Measurements from ENCODE around the gene IRF8.

IRF8 gene

DNA sequence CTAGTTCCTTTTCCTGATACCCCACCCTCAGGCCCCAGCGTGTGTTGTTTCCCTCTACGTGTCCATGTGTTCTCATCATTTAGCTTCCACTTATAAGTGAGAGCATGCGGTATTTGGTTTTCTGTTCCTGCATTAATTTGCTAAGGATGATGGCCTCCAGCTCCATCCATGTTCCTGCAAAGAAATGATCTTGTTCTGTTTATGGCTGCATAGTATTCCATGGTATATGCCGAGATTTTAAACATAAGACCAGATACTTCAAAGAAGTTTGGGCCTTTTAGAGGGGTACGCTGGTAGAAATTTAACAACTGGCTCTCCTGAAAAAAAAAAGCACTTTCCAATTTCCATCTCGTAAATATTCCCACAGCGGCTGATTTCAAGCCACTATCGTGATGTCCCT, 59.8 kb downstream of the IRF8 start:
- no peak for DNase-seq (ENCODE audit: low read depth)

GRCh38 chr16:85959686-85960085, 60.7 kb downstream of the IRF8 start:
- DNase-seq (ENCODE audit: low read depth): no peak

DNA sequence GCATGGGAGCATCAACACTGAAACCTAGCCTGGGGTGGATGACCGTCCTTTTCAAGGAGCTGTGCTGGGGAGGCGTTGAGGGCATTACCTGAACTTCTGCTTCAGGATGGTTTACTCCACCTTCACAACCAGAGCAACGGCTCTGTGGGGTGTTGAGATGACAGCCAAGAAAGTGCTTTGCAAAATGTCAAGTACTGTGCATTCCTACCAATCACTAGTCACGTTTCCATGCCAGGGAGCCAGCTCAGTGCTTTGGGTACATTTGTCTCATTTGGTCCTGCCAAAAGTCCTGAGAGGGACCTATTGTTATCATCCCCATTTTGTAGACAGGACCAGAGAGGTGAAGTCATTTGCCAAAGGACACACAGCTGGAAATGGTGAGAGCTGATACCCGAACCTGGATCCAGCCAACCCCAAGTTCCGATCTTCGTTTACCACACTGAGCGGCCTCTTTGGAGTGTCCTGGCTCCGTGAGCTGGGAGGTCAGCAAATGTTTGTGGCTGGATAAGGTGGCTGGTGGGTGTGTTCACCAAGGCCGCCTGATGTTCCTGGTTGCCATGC, 61.6 kb downstream of the IRF8 start:
- no peak for DNase-seq (ENCODE audit: low read depth)

- DNase-seq (ENCODE audit: low read depth): no peak
Observed at GRCh38 chr16:85961988-85962915, 63.3 kb downstream of the IRF8 start.

GRCh38 chr16:85963753-85964285, 64.9 kb downstream of the IRF8 start:
- DNase-seq (ENCODE audit: low read depth): no peak

DNA sequence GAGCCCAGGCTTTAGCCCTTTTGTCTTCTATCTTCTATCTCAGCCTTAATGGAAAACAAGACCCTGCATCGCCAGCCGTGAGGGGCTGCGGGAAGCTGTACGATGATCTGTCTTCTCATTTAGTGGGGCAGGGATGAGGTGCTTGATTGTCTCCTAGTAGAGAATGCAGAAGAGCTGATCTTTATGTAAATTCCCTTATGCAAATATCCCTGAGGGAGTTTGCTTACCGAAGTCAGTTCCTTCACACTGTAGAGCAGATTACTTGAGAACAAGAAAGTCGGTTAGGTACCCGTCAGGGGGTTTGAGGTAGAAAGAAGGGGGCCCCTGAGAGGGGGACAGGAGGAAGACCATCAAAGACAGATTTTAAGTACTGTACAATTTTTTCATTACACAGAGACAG, 66.2 kb downstream of the IRF8 start:
- DNase-seq (ENCODE audit: low read depth): no peak

DNA sequence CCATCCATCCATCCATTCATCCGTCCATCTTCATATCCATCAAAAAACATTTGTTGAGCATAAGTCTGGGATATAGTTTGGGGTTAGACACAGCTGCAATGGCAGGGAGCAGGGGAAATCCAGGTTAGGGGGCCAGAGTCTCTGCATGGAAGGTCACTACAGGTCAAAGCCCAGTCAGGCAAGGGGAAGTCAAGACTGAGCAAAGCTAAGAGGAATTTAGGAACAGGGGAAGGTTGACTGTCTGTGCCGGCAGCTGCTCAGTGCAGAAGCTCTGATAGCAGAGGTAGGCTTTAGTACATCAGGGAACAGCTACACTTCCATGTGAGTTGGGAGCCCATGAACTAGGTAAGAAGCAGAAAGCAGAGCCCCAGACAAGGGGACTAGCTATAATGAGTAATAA, 68.1 kb downstream of the IRF8 start:
- no peak for DNase-seq (ENCODE audit: low read depth)

- DNase-seq (ENCODE audit: low read depth): no peak
Observed at GRCh38 chr16:85968041-85968920, 69.3 kb downstream of the IRF8 start.

GRCh38 chr16:85969159-85969558, 70.2 kb downstream of the IRF8 start:
- DNase-seq (ENCODE audit: low read depth): no peak

GRCh38 chr16:85969591-85969990, 70.6 kb downstream of the IRF8 start:
- DNase-seq (ENCODE audit: low read depth): no peak

- DNase-seq (ENCODE audit: low read depth): no peak
Observed at GRCh38 chr16:85970016-85970733, 71.2 kb downstream of the IRF8 start.

DNA sequence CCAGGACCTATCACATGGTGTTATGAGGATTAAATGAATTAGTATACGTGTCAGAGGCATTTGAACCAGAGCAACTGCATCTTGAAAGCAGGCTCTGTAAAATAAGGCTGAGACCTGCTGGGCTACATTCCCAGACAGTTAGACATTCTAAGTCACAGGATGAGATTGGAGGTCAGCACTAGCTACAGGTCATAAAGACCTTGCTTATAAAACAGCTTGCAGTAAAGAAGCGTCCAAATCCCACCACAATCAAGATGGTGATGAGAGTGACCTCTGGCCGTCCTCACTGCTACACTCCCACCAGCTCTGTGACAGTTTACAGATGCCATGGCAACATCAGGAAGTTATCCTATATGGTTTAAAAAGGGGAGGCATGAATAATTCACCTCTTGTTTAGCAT, 71.8 kb downstream of the IRF8 start:
- no peak for DNase-seq (ENCODE audit: low read depth)
